Peyer's patch (tissue), 4 donors: ENCODE data around the gene COTL1.

Experiments
- CTCF ChIP-seq, 6 experiments: fragments of 450-650 bp in 4 of 6; fragments of 200-600 bp in 2 of 6; sonication (generic) in 1 of 6; IDR thresholded peaks; one replicate each; pipeline ENCODE4 v1.5.1; 2017 to 2019; ENCODE audit warnings: antibody characterized with exemption in 6 of 6, mild to moderate bottlenecking in 3 of 6, moderate library complexity in 1 of 6
- POLR2A ChIP-seq, 2 donors: fragments of 450-650 bp; IDR thresholded peaks; one replicate each; pipeline ENCODE4 v1.5.1; 2017; ENCODE audit warnings: antibody characterized with exemption in 2 of 2, mild to moderate bottlenecking in 2 of 2, moderate library complexity in 2 of 2

DNA sequence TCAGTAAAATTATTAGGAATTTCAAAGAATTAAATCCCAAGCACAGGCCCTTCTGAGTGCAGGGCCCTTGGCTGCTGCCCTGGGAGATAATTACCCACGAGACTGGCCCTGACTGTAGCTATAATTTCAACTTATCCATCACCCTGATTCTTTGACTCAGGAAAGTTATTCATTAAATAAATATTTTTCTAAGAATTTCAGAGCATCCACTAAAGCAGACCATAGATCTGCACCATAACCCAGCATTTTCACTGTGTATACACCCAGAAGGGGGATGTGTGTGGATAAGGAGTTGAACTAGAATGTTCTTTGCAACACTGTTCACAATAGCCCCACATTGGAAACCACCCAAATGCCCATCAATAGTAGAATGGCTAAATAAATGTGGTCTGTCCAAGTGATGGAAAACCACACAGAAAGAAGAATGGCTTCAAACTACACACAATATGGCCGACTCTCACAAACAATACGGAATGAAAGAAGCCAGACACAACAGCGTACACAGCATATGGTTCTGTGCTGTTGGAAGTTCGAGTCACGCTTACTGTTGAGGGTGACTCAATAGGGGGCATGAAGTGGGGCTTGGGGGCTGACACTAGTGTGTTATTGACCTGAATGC lies 79.5 kb downstream of the COTL1 start:
- no peak for TF ChIP-seq CTCF (IDR thresholded peaks at IDR 0.05)
- no peak for TF ChIP-seq POLR2A (IDR thresholded peaks at IDR 0.05)
